IMR-90 (cell line): ENCODE data around the gene CXCL16. TPM values are rescaled to one million over a fixed set of nuclear protein-coding genes. Genes with fewer than 3 reads are reported as not detected.
"Not testable (repeated sequence)": the region's sequence is repeated elsewhere in the genome, so short reads cannot be mapped to it uniquely, and the experiment has no call there.

ENCODE experiments used
- ATAC-seq: fragments of 200-7000 bp; cut with Tn5 transposase; 2 replicates; pipeline ENCODE4 v1.9.1; 2020; ENCODE audit warnings: low read depth, mild to moderate bottlenecking, moderate library complexity
- BruUV-seq: library from RNA; stranded (reverse); fragments of 400-500 nt; replicated peaks from 2 replicates; lab custom pipeline; 2021; lab: Mats Ljungman, UMichigan
- CTCF ChIA-PET: fragments of 300-600 bp; formaldehyde crosslinking; extraction: SDS; loops from one replicate; lab custom pipeline; 2021; ENCODE audit warnings: antibody characterized with exemption; lab: Yijun Ruan, JAX
- POLR2A ChIA-PET: fragments of 300-600 bp; sonication (Branson Sonifier 250); formaldehyde crosslinking; loops from one replicate; lab custom pipeline; 2022; ENCODE audit warnings: antibody characterized with exemption; ENCODE audit not compliant: unreplicated experiment; lab: Charles Lee
- DNase-seq: peaks from one replicate; pipeline ENCODE4 v3.0.0; 2013
- H2AFZ ChIP-seq: replicated peaks from 2 replicates; pipeline ENCODE3; 2013; ENCODE audit warnings: low read length, mild to moderate bottlenecking; ENCODE audit not compliant: poor library complexity
- H2AK5ac ChIP-seq: 2 replicates; pipeline ENCODE4 v1.6.1; 2013; ENCODE audit warnings: low read depth, low read length, inconsistent platforms
- H2AK9ac ChIP-seq: replicated peaks from 2 replicates; pipeline ENCODE3; 2013; ENCODE audit warnings: mild to moderate bottlenecking, low read depth, low read length, moderate library complexity; ENCODE audit not compliant: poor library complexity
- H2BK120ac ChIP-seq: 2 replicates; pipeline ENCODE4 v1.6.1; 2013; ENCODE audit warnings: low read depth, low read length, inconsistent platforms
- H2BK15ac ChIP-seq: 3 replicates; pipeline ENCODE4 v1.6.1; 2013; ENCODE audit warnings: low read depth, low read length, inconsistent platforms
- H2BK20ac ChIP-seq: 2 replicates; pipeline ENCODE4 v1.6.1; 2013; ENCODE audit warnings: low read depth, mild to moderate bottlenecking, inconsistent platforms, low read length, moderate library complexity
- H2BK5ac ChIP-seq: 2 replicates; pipeline ENCODE4 v1.6.1; 2013; ENCODE audit warnings: mild to moderate bottlenecking, low read depth, low read length, inconsistent platforms; ENCODE audit not compliant: poor library complexity, severe bottlenecking
- H3K14ac ChIP-seq: replicated peaks from 2 replicates; pipeline ENCODE4 v1.6.1; 2013; ENCODE audit warnings: low read depth, low read length, inconsistent platforms
- H3K18ac ChIP-seq: 2 replicates; pipeline ENCODE4 v1.6.1; 2013; ENCODE audit warnings: low read depth, low read length, control low read depth
- H3K23ac ChIP-seq: 2 replicates; pipeline ENCODE4 v1.6.1; 2013; ENCODE audit warnings: low read depth, low read length, inconsistent platforms
- H3K27ac ChIP-seq: 2 replicates; pipeline ENCODE4 v1.5.1; 2013; ENCODE audit warnings: mild to moderate bottlenecking, control low read depth, low read length; ENCODE audit not compliant: insufficient read depth
- H3K27me3 ChIP-seq: 2 replicates; pipeline ENCODE4 v1.6.1; 2013; ENCODE audit warnings: low read length; ENCODE audit not compliant: control insufficient read depth, insufficient read depth
- H3K36me3 ChIP-seq: 2 replicates; pipeline ENCODE4 v1.6.1; 2013; ENCODE audit warnings: low read length, mixed read lengths; ENCODE audit not compliant: control insufficient read depth, insufficient read depth
- H3K4ac ChIP-seq: 2 replicates; pipeline ENCODE4 v1.6.1; 2013; ENCODE audit warnings: low read depth, low read length, inconsistent platforms
- H3K4me1 ChIP-seq: 2 replicates; pipeline ENCODE4 v1.6.1; 2013; ENCODE audit warnings: low read length, mixed read lengths; ENCODE audit not compliant: control insufficient read depth, insufficient read depth
- H3K4me2 ChIP-seq: 2 replicates; pipeline ENCODE4 v1.6.1; 2013; ENCODE audit warnings: low read depth, mild to moderate bottlenecking, control low read depth, low read length, moderate library complexity
- H3K4me3 ChIP-seq: 2 replicates; pipeline ENCODE4 v1.5.1; 2013; ENCODE audit warnings: low read depth, mild to moderate bottlenecking, control low read depth, low read length, moderate library complexity; ENCODE audit not compliant: insufficient read depth
- H3K56ac ChIP-seq: 2 replicates; pipeline ENCODE4 v1.6.1; 2013; ENCODE audit warnings: low read length, inconsistent platforms; ENCODE audit not compliant: insufficient read depth; ENCODE audit errors: extremely low read depth
- H3K79me1 ChIP-seq, 2 experiments: 2 replicates each; pipeline ENCODE4 v1.6.1; 2013; ENCODE audit warnings: low read length in 2 of 2, inconsistent platforms in 1 of 2, low read depth in 1 of 2
- H3K9ac ChIP-seq: 2 replicates; pipeline ENCODE4 v1.6.1; 2013; ENCODE audit warnings: low read depth, low read length, control low read depth
- H3K9me1 ChIP-seq: 2 replicates; pipeline ENCODE4 v1.6.1; 2013; ENCODE audit warnings: low read length, inconsistent platforms; ENCODE audit not compliant: insufficient read depth
- H3K9me3 ChIP-seq: 2 replicates; pipeline ENCODE4 v1.6.1; 2013; ENCODE audit warnings: low read length; ENCODE audit not compliant: control insufficient read depth, insufficient read depth
- H4K20me1 ChIP-seq: 2 replicates; pipeline ENCODE4 v1.6.1; 2013; ENCODE audit warnings: low read length, inconsistent platforms; ENCODE audit not compliant: insufficient read depth
- H4K5ac ChIP-seq: 2 replicates; pipeline ENCODE4 v1.6.1; 2013; ENCODE audit warnings: mild to moderate bottlenecking, low read depth, low read length, control low read depth
- H4K8ac ChIP-seq, 2 experiments: 2 replicates each; pipeline ENCODE4 v1.6.1; 2013; ENCODE audit warnings: low read depth in 2 of 2, low read length in 2 of 2, control low read depth in 1 of 2, inconsistent platforms in 1 of 2
- H4K91ac ChIP-seq: 2 replicates; pipeline ENCODE4 v1.6.1; 2013; ENCODE audit warnings: low read depth, low read length, inconsistent platforms; ENCODE audit not compliant: insufficient read depth
- CHD1 ChIP-seq: IDR thresholded peaks from 2 replicates; pipeline ENCODE4 v1.6.1; 2012; ENCODE audit warnings: low read depth, low read length, improper control_type of control experiment
- MAFK ChIP-seq: IDR thresholded peaks from 2 replicates; pipeline ENCODE4 v1.6.1; 2012; ENCODE audit warnings: low read depth, low read length, improper control_type of control experiment
- NFE2L2 ChIP-seq: fragments of 150-350 bp; IDR thresholded peaks from 2 replicates; pipeline ENCODE4 v1.6.1; 2016; ENCODE audit warnings: low read depth, mild to moderate bottlenecking, low read length
- SMC3 ChIP-seq: fragments of 150-350 bp; IDR thresholded peaks from 2 replicates; pipeline ENCODE4 v1.6.1; 2016; ENCODE audit warnings: low read depth, mild to moderate bottlenecking, antibody characterized with exemption, low read length, moderate library complexity
- WGBS, 2 experiments: methylation state at CpG; one replicate each; pipeline versions ENCODE4 v1.1.5 to v1.1.7; 2013; ENCODE audit warnings: missing lambda C conversion rate in 2 of 2; ENCODE audit not compliant: insufficient read length in 1 of 2; ENCODE audit errors: extremely low coverage in 2 of 2; 5-methylcytosine and 5-hydroxymethylcytosine counted together
- dilution Hi-C: fragments of 300-500 bp; cut with HindIII; formaldehyde crosslinking; loops from one replicate; pipeline ENCODE4 v1.14.3; 2018; ENCODE audit warnings: low sequenced_read_pairs; ENCODE audit not compliant: unreplicated experiment
- in situ Hi-C: fragments of 300-500 bp; cut with MboI; formaldehyde crosslinking; loops from 3 replicates; pipeline ENCODE4 v1.14.3; 2019; ENCODE audit warnings: low sequenced_read_pairs, inconsistent platforms, mixed read lengths
- intact Hi-C: fragments of 100-400 bp; cut with micrococcal nuclease; formaldehyde crosslinking; loops from 2 replicates; pipeline ENCODE4 v1.10.0; 2022
- polyA plus RNA-seq, 3 experiments: library from polyadenylated mRNA; depleted of rRNA; stranded (reverse); fragments of >200 nt; gene quantifications; 2 replicates each; pipeline ENCODE4 v1.2.3, GENCODE V29; 2012; ENCODE audit warnings: low replicate concordance in 1 of 3
- total RNA-seq: library from RNA; depleted of rRNA; stranded (reverse); fragments of >200 nt; gene quantifications from 2 replicates; pipeline ENCODE4 v1.2.3, GENCODE V29; 2012
- TF ChIP-seq, protein P1 (sequence below): conservative IDR thresholded peaks from 2 replicates; pipeline ENCODE4 v1.5.1; 2012; ENCODE audit warnings: mild to moderate bottlenecking, low read depth, low read length, improper control_type of control experiment

CXCL16 gene
- total and polyA plus RNA-seq, 2 of the 4 experiments (the other 2 are of a cell fraction), result 0.36 to 1.6 TPM

DNA sequence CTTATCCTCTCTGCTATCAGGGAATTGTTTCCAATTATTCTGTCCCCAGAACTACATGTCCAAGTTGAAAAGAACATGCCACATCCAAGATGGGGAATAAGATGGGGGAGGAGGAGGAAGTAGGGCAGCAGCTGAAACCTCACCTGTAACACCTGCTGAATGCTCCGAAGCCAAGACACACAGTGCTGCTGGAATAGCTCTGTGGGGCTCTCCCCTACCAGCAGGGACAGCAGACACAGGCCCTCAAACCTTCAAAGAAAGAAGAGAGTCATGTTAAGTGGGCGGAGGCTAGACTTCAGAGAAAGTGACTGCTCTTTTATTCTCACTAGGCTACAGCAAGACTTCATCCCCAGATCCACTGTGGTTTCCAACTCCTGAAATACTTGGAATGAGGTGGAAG is 49.0 kb downstream of the CXCL16 start:
- no peak overlapping the region for H3K14ac ChIP-seq
- DNase-seq (no peak), ATAC-seq (no peak)
- peaks cover 2% of the 10 kb centered on the region; the same call in 1 of the 2 replicates for H3K4me1 ChIP-seq
- peaks cover 7 to 41% of the 10 kb centered on the region in 2 experiments for H3K79me1 ChIP-seq
- H2BK15ac ChIP-seq, result no peak overlapping the region
- no TSS peak for BruUV-seq
- no peak overlapping the region for H3K9ac ChIP-seq
- H2BK20ac ChIP-seq, result no peak overlapping the region
- no peak overlapping the region for H2AK9ac ChIP-seq
- H2BK120ac ChIP-seq, result no peak overlapping the region
- no peak overlapping the region for H3K56ac ChIP-seq
- no peaks in the 10 kb centered on the region for H3K27me3 ChIP-seq
- H3K4me3 ChIP-seq, result no peak overlapping the region
- ChIA-PET POLR2A (no interaction called here), CTCF (interaction anchor here (1.1 kb wide), 1 partner anchor 213 kb away, joined by 3 read pairs; the partner anchor contains the start of gene CHRNE)
- H3K18ac ChIP-seq, result no peak overlapping the region
- no peak overlapping the region for H2AK5ac ChIP-seq
- H2AFZ ChIP-seq, result no peak overlapping the region
- H3K36me3 ChIP-seq, result peaks cover 15% of the 10 kb centered on the region; the same call in 1 of the 2 replicates
- H2BK5ac ChIP-seq, result no peak overlapping the region
- H3K4me2 ChIP-seq, result no peak overlapping the region
- WGBS, 2 experiments, result no CpG with 5 or more reads among the region's 2 CpGs
- H4K91ac ChIP-seq, result no peak overlapping the region
- in situ Hi-C loops, result no loop called here
- peaks cover 10% of the 10 kb centered on the region; the same call in 1 of the 2 replicates for H3K9me1 ChIP-seq
- H4K20me1 ChIP-seq, result peaks cover 18% of the 10 kb centered on the region
- dilution Hi-C loops, result no loop called here
- no peak overlapping the region for H4K8ac ChIP-seq
- TF ChIP-seq NFE2L2, result no peak
- TF ChIP-seq SMC3, result no peak
- TF ChIP-seq, protein P1, sequence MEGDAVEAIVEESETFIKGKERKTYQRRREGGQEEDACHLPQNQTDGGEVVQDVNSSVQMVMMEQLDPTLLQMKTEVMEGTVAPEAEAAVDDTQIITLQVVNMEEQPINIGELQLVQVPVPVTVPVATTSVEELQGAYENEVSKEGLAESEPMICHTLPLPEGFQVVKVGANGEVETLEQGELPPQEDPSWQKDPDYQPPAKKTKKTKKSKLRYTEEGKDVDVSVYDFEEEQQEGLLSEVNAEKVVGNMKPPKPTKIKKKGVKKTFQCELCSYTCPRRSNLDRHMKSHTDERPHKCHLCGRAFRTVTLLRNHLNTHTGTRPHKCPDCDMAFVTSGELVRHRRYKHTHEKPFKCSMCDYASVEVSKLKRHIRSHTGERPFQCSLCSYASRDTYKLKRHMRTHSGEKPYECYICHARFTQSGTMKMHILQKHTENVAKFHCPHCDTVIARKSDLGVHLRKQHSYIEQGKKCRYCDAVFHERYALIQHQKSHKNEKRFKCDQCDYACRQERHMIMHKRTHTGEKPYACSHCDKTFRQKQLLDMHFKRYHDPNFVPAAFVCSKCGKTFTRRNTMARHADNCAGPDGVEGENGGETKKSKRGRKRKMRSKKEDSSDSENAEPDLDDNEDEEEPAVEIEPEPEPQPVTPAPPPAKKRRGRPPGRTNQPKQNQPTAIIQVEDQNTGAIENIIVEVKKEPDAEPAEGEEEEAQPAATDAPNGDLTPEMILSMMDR, result no peak
- TF ChIP-seq MAFK, result no peak
- no peak for TF ChIP-seq CHD1
- no peak overlapping the region for H3K4ac ChIP-seq
- H3K27ac ChIP-seq, result no peak overlapping the region
- H4K5ac ChIP-seq, result no peak overlapping the region
- H3K23ac ChIP-seq, result no peak overlapping the region
- no peaks in the 10 kb centered on the region for H3K9me3 ChIP-seq
- intact Hi-C loops, result no loop called here

DNA sequence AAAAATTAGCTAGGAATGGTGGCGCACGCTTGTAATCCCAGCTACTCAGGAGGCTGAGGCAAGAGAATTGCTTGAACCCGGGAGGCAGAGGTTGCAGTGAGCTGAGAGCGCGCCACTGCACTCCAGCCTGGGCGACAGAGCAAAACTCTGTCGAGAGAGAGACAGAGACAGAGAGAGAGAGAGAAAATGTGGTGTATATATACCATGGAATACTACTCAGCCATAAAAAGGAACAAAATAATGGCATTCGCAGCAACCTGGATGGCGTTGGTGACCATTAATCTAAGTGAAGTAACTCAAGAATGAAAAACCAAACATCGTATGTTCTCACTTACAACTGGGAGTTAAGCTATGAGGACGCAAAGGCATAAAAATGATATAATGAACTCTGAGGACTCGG is 49.9 kb downstream of the CXCL16 start:
- H3K23ac ChIP-seq, H3K4me1 ChIP-seq, H4K91ac ChIP-seq, H4K8ac ChIP-seq, H3K14ac ChIP-seq, H3K4ac ChIP-seq, H3K18ac ChIP-seq, BruUV-seq, H4K5ac ChIP-seq, H3K56ac ChIP-seq, intact Hi-C loops, H2AK5ac ChIP-seq, H2BK120ac ChIP-seq, CTCF ChIA-PET, in situ Hi-C loops, H3K9ac ChIP-seq, H2AFZ ChIP-seq, H3K4me2 ChIP-seq, H2BK5ac ChIP-seq, H3K9me3 ChIP-seq, dilution Hi-C loops, H3K27ac ChIP-seq, H2BK20ac ChIP-seq, ATAC-seq, H2BK15ac ChIP-seq, H3K4me3 ChIP-seq, H3K27me3 ChIP-seq, DNase-seq, H2AK9ac ChIP-seq, POLR2A ChIA-PET: not testable (repeated sequence)
- Histone ChIP-seq H3K36me3 (peaks cover 18% of the 10 kb centered on the region; the same call in 1 of the 2 replicates), H4K20me1 (peaks cover 18% of the 10 kb centered on the region), H3K9me1 (peaks cover 12% of the 10 kb centered on the region; the same call in 1 of the 2 replicates), H3K79me1 (peaks cover 7 to 44% of the 10 kb centered on the region in 2 experiments)
- no CpG with 5 or more reads among the region's 12 CpGs for WGBS, 2 experiments
